H9 (cell line): ENCODE results near the gene LHFPL6. TPM values are rescaled to one million over a fixed set of nuclear protein-coding genes. Genes with fewer than 3 reads are reported as not detected.

Experiments
- DNase-seq: peaks from one replicate; pipeline ENCODE4 v3.0.0-alpha.2; 2017
- H2AFZ ChIP-seq: one replicate; pipeline ENCODE4 v1.6.1; 2013; ENCODE audit warnings: mild to moderate bottlenecking, low read length, control low read depth, moderate library complexity
- H2AK5ac ChIP-seq: 2 replicates; pipeline ENCODE4 v1.6.1; 2013; ENCODE audit warnings: low read length, control low read depth, mixed read lengths; ENCODE audit not compliant: insufficient read length
- H2BK120ac ChIP-seq: one replicate; pipeline ENCODE4 v1.6.1; 2013; ENCODE audit warnings: low read depth, mild to moderate bottlenecking, low read length, control low read depth, inconsistent platforms; ENCODE audit not compliant: poor library complexity, severe bottlenecking
- H2BK12ac ChIP-seq: 2 replicates; pipeline ENCODE4 v1.6.1; 2013; ENCODE audit warnings: low read length, control low read depth, mixed read lengths, low read depth; ENCODE audit not compliant: insufficient read length
- H2BK15ac ChIP-seq: 2 replicates; pipeline ENCODE4 v1.6.1; 2013; ENCODE audit warnings: low read depth, low read length, control low read depth
- H2BK20ac ChIP-seq: one replicate; pipeline ENCODE4 v1.6.1; 2013; ENCODE audit warnings: low read depth, mild to moderate bottlenecking, low read length, control low read depth, inconsistent platforms; ENCODE audit not compliant: poor library complexity, severe bottlenecking
- H2BK5ac ChIP-seq: 2 replicates; pipeline ENCODE4 v1.6.1; 2013; ENCODE audit warnings: low read length, control low read depth, mixed read lengths; ENCODE audit not compliant: insufficient read length
- H3K14ac ChIP-seq: 2 replicates; pipeline ENCODE4 v1.6.1; 2013; ENCODE audit warnings: low read length, control low read depth; ENCODE audit not compliant: insufficient read depth
- H3K18ac ChIP-seq: 2 replicates; pipeline ENCODE4 v1.6.1; 2013; ENCODE audit warnings: low read depth, mild to moderate bottlenecking, mixed read lengths, low read length, control low read depth; ENCODE audit not compliant: insufficient read length
- H3K23ac ChIP-seq: 2 replicates; pipeline ENCODE4 v1.6.1; 2013; ENCODE audit warnings: low read length, control low read depth, mixed read lengths, low read depth; ENCODE audit not compliant: insufficient read length
- H3K23me2 ChIP-seq: 2 replicates; pipeline ENCODE4 v1.6.1; 2013; ENCODE audit warnings: low read depth, mild to moderate bottlenecking, mixed read lengths, low read length, control low read depth; ENCODE audit not compliant: insufficient read length, poor library complexity, severe bottlenecking
- H3K27ac ChIP-seq: 2 replicates; pipeline ENCODE4 v1.5.1; 2013; ENCODE audit warnings: low read length, control low read depth, mixed read lengths, low read depth; ENCODE audit not compliant: insufficient read length
- H3K27me3 ChIP-seq: 2 replicates; pipeline ENCODE4 v1.6.1; 2013; ENCODE audit warnings: low read length, control low read depth, inconsistent platforms; ENCODE audit not compliant: insufficient read depth
- H3K4ac ChIP-seq: 2 replicates; pipeline ENCODE4 v1.6.1; 2013; ENCODE audit warnings: low read depth, mild to moderate bottlenecking, control low read depth, inconsistent platforms, low read length, moderate library complexity
- H3K4me1 ChIP-seq: 2 replicates; pipeline ENCODE4 v1.6.1; 2013; ENCODE audit warnings: low read length, control low read depth, inconsistent platforms; ENCODE audit not compliant: insufficient read depth
- H3K4me2 ChIP-seq: 2 replicates; pipeline ENCODE4 v1.6.1; 2013; ENCODE audit warnings: low read length, control low read depth, mixed read lengths; ENCODE audit not compliant: insufficient read length, insufficient read depth
- H3K56ac ChIP-seq: 2 replicates; pipeline ENCODE4 v1.6.1; 2013; ENCODE audit warnings: low read depth, mild to moderate bottlenecking, mixed read lengths, low read length, control low read depth; ENCODE audit not compliant: insufficient read length
- H3K79me1 ChIP-seq: 2 replicates; pipeline ENCODE4 v1.6.1; 2013; ENCODE audit warnings: low read depth, mild to moderate bottlenecking, moderate library complexity, low read length, control low read depth, inconsistent platforms; ENCODE audit not compliant: insufficient read depth, poor library complexity, severe bottlenecking
- H3K79me2 ChIP-seq: 2 replicates; pipeline ENCODE4 v1.6.1; 2013; ENCODE audit warnings: low read length, control low read depth, inconsistent platforms; ENCODE audit not compliant: insufficient read depth
- H3K9ac ChIP-seq: 2 replicates; pipeline ENCODE4 v1.6.1; 2013; ENCODE audit warnings: low read length, control low read depth, mixed read lengths; ENCODE audit not compliant: insufficient read length; ENCODE audit errors: extremely low read depth
- H3K9me3 ChIP-seq: one replicate; pipeline ENCODE4 v1.6.1; 2013; ENCODE audit warnings: low read depth, low read length, inconsistent platforms; ENCODE audit not compliant: control insufficient read depth
- H3T11ph ChIP-seq: one replicate; pipeline ENCODE4 v1.6.1; 2013; ENCODE audit warnings: mild to moderate bottlenecking, low read length, control low read depth, inconsistent platforms
- H4K20me1 ChIP-seq: one replicate; pipeline ENCODE4 v1.6.1; 2013; ENCODE audit not compliant: control insufficient read depth, insufficient read length, insufficient read depth
- H4K5ac ChIP-seq: 2 replicates; pipeline ENCODE4 v1.6.1; 2013; ENCODE audit warnings: low read depth, mild to moderate bottlenecking, mixed read lengths, low read length, control low read depth; ENCODE audit not compliant: insufficient read length
- H4K8ac ChIP-seq: replicated peaks from 2 replicates; pipeline ENCODE4 v1.6.1; 2013; ENCODE audit warnings: low read length, control low read depth, mixed read lengths, low read depth; ENCODE audit not compliant: insufficient read length
- H4K91ac ChIP-seq: 2 replicates; pipeline ENCODE4 v1.6.1; 2013; ENCODE audit warnings: low read depth, mild to moderate bottlenecking, moderate library complexity, mixed read lengths, low read length, control low read depth; ENCODE audit not compliant: insufficient read length
- H3K27ac Mint-ChIP-seq, 3 experiments: 2 replicates in 2 of 3; 3 replicates in 1 of 3; pipeline ENCODE4 v1.8.0; 2020 to 2021; ENCODE audit warnings: mixed read lengths in 3 of 3, mild to moderate bottlenecking in 1 of 3, moderate library complexity in 1 of 3
- H3K27me3 Mint-ChIP-seq: 2 replicates; pipeline ENCODE4 v1.8.0; 2021; ENCODE audit warnings: low read depth, mild to moderate bottlenecking, moderate library complexity, mixed read lengths
- H3K36me3 Mint-ChIP-seq, 3 experiments: 2 replicates in 2 of 3; 3 replicates in 1 of 3; pipeline ENCODE4 v1.8.0; 2020 to 2021; ENCODE audit warnings: low read depth in 3 of 3, mixed read lengths in 3 of 3; ENCODE audit not compliant: insufficient read depth in 1 of 3
- H3K4me1 Mint-ChIP-seq, 2 experiments: 2 replicates each; pipeline ENCODE4 v1.8.0; 2020; ENCODE audit warnings: mixed read lengths in 2 of 2
- H3K4me3 Mint-ChIP-seq, 2 experiments: 2 replicates in 1 of 2; 3 replicates in 1 of 2; pipeline ENCODE4 v1.8.0; 2020 to 2021; ENCODE audit warnings: mild to moderate bottlenecking in 2 of 2, mixed read lengths in 2 of 2, moderate library complexity in 1 of 2
- H3K9me3 Mint-ChIP-seq, 2 experiments: 2 replicates in 1 of 2; 3 replicates in 1 of 2; pipeline ENCODE4 v1.8.0; 2020; ENCODE audit warnings: mild to moderate bottlenecking in 2 of 2, mixed read lengths in 2 of 2, moderate library complexity in 1 of 2
- CTCF ChIP-seq: fragments of 200-600 bp; sonication (generic); conservative IDR thresholded peaks from 3 replicates; pipeline ENCODE4 v1.8.0; 2021; ENCODE audit warnings: antibody characterized with exemption, mild to moderate bottlenecking
- WGBS: extraction: QIAGEN DNeasy Blood & Tissue Kit; methylation state at CpG from one replicate; pipeline ENCODE4 v1.1.7; 2013; ENCODE audit warnings: missing lambda C conversion rate, low lambda C conversion rate, mixed read lengths; ENCODE audit not compliant: insufficient read length; ENCODE audit errors: extremely low coverage; 5-methylcytosine and 5-hydroxymethylcytosine counted together
- total RNA-seq: library from RNA; stranded (reverse); gene quantifications from 2 replicates; pipeline ENCODE4 v1.2.1, GENCODE V29; 2021

LHFPL6 gene
- total RNA-seq, 1 experiment from 2014 or later: 3.5 TPM

- no peak overlapping the region for H2BK120ac ChIP-seq
- H3K18ac ChIP-seq: no peak overlapping the region
- no peak overlapping the region for H4K5ac ChIP-seq
- WGBS: no CpG with 5 or more reads among the region's 1 CpG
- no peak overlapping the region for H2BK5ac ChIP-seq
- peaks cover 12% of the 10 kb centered on the region; the same call in 1 of the 2 replicates for H3K4me1 ChIP-seq
- DNase-seq: no peak
- no peak overlapping the region for H3K14ac ChIP-seq
- H2BK15ac ChIP-seq: no peak overlapping the region
- no peaks in the 10 kb centered on the region for H3K23me2 ChIP-seq
- no peak overlapping the region for H3K27ac ChIP-seq
- peaks cover 35 to 48% of the 10 kb centered on the region in 2 experiments for H3K4me1 Mint-ChIP-seq
- no peak overlapping the region for H3K9ac ChIP-seq
- no peak overlapping the region for H2AK5ac ChIP-seq
- no peak overlapping the region for H2AFZ ChIP-seq
- H3K4me3 Mint-ChIP-seq: no peak overlapping the region
- no peak overlapping the region for H2BK20ac ChIP-seq
- peaks cover 15 to 20% of the 10 kb centered on the region in 2 experiments for H3K9me3 Mint-ChIP-seq
- no peak overlapping the region for H3K27ac Mint-ChIP-seq
- H3K27me3 ChIP-seq: no peaks in the 10 kb centered on the region
- no peaks in the 10 kb centered on the region for H4K20me1 ChIP-seq
- H3K23ac ChIP-seq: no peak overlapping the region
- no peak overlapping the region for H2BK12ac ChIP-seq
- no peaks in the 10 kb centered on the region for H3K79me1 ChIP-seq
- no peak overlapping the region for H3K56ac ChIP-seq
- no peak overlapping the region for H3K4ac ChIP-seq
- no peak overlapping the region for H3K4me2 ChIP-seq
- TF ChIP-seq CTCF: no peak
- no peak overlapping the region for H4K91ac ChIP-seq
- H3K79me2 ChIP-seq: no peaks in the 10 kb centered on the region
- H3K27me3 Mint-ChIP-seq: peaks cover 9% of the 10 kb centered on the region
- no peaks in the 10 kb centered on the region for H3K9me3 ChIP-seq
- peaks cover 7 to 19% (median 12%) of the 10 kb centered on the region in 3 experiments for H3K36me3 Mint-ChIP-seq
- no peak overlapping the region for H3T11ph ChIP-seq
- no peak overlapping the region for H4K8ac ChIP-seq
Observed at GRCh38 chr13:39327172-39327479, 275.9 kb downstream of the LHFPL6 start.
